Gastroesophageal sphincter (tissue), 3 donors: ENCODE results near the gene RAB22A.

Experiments used
- EP300 ChIP-seq: sonication (generic); formaldehyde crosslinking; IDR thresholded peaks from one replicate; pipeline ENCODE4 v1.6.1; 2017; ENCODE audit warnings: antibody characterized with exemption, mild to moderate bottlenecking
- POLR2A ChIP-seq, 2 donors: fragments of 450-650 bp; IDR thresholded peaks; one replicate each; pipeline ENCODE4 v1.6.1; 2017; ENCODE audit warnings: antibody characterized with exemption in 2 of 2, mild to moderate bottlenecking in 2 of 2, moderate library complexity in 1 of 2
- POLR2AphosphoS5 ChIP-seq: sonication (generic); formaldehyde crosslinking; IDR thresholded peaks from one replicate; pipeline ENCODE4 v1.6.1; 2017; ENCODE audit warnings: antibody characterized with exemption
- TF ChIP-seq, protein P1 (sequence below), 4 experiments: fragments of 200-600 bp in 2 of 4; fragments of 450-650 bp in 2 of 4; sonication (generic) in 1 of 4; IDR thresholded peaks; one replicate each; pipeline ENCODE4 v1.5.1; 2017 to 2019; ENCODE audit warnings: antibody characterized with exemption in 4 of 4, mild to moderate bottlenecking in 2 of 4, moderate library complexity in 2 of 4

GRCh38 chr20:58352468-58352867 is 43.0 kb downstream of the RAB22A start:
- TF ChIP-seq, protein P1, sequence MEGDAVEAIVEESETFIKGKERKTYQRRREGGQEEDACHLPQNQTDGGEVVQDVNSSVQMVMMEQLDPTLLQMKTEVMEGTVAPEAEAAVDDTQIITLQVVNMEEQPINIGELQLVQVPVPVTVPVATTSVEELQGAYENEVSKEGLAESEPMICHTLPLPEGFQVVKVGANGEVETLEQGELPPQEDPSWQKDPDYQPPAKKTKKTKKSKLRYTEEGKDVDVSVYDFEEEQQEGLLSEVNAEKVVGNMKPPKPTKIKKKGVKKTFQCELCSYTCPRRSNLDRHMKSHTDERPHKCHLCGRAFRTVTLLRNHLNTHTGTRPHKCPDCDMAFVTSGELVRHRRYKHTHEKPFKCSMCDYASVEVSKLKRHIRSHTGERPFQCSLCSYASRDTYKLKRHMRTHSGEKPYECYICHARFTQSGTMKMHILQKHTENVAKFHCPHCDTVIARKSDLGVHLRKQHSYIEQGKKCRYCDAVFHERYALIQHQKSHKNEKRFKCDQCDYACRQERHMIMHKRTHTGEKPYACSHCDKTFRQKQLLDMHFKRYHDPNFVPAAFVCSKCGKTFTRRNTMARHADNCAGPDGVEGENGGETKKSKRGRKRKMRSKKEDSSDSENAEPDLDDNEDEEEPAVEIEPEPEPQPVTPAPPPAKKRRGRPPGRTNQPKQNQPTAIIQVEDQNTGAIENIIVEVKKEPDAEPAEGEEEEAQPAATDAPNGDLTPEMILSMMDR (IDR thresholded peaks at IDR 0.05) = no peak
- no peak for TF ChIP-seq EP300
- TF ChIP-seq POLR2A (IDR thresholded peaks at IDR 0.05) = no peak
- no peak for TF ChIP-seq POLR2AphosphoS5
